CD4-positive, alpha-beta T cell treated with Interleukin-2 at 100 ng/mL for 4 hours (primary cell): Measurements from ENCODE around the gene PPP1R13B.

ENCODE experiments used
- DNase-seq: peaks from one replicate; pipeline ENCODE4 v3.0.0-alpha.2; 2020; ENCODE audit warnings: low spot score

Gene PPP1R13B

DNA sequence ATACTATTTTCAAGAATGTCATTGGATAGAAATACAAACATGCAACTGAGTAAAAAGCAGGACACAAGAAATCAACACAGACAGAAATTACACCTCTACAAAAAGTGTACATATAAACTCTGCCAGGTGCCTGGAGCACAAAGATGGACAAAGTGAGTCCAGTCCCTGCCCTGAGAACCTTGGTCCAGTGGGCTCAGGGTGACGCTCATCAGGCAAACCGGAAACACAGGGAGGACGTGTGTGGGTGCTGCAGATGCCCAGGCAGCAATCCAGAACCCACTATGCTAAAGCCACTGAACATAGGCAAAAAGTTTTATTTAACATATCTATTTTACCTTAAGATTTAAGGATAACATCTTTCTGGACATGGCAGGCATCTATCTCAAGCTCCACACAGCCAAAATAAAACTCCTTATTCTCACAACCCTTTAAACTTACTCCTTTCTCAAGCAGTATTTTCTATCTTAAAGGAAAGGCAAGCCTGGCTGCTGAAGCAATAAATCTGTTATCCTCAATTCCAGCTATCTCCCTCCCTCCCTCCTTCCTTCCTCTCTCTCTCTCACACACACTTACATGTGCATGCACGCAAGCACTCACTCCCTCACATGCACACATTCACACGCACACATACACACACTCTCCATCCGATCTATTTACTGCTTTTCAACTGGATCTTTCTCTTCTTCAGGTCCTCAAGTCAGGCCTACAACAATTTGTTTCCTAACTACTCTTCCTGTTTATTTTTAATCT, 10.2 kb downstream of the PPP1R13B start:
- no peak for DNase-seq

DNA sequence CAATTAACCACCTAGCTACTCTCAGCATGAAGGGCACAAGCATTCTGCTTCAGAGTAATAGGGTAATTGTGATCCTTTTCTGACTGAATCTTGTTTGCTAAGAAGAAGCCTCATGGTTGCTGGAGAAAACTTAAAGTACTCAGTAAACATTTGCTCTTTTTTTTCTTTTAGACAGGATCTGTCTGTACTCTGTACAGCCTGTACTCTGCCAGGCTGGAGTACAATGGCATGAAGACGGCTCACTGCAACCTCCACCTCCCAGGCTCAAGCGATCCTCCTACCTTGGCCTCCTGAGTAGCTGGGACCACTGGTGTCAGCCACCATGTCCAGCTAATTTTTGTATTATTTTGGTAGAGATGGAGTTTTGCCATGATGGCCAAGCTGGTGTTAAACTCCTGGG, 12.4 kb downstream of the PPP1R13B start:
- no peak for DNase-seq

DNA sequence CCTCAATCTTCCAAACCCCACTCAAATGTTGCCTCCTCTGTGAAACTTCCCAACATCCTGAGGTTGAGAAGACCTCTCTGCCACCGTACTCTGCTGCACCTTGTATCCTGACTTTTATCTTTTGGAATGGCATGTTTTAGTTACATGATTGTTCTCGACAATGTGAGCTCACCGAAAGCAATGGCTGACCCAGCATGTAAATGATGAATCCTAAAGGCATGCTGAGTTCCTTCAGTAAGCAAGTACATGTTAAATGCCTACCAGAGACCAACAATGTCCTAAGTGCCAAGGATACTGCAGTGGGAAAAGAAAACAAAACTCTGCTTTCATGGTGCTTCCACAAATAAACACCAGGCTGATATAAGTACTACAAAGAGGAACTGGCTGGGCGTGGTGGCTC, 13.7 kb downstream of the PPP1R13B start:
- no peak for DNase-seq

DNA sequence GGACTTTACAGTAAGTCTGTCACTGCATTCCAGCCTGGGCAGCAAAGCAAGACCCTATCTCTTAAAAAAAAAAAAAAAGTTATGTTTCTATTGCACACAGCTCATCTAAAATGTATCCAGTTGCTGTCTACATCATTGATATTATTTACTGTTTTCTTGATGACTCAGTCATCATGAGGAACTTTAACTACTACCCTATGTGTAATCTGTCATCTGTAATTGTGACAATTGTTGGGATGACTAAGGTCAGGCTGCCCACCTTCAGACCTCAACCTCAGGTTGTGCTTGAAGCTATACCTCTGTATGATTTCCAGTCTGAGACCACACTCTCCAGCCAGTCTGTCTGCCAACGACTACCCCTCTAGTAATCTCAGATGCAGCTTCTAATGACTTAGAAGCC, 15.3 kb downstream of the PPP1R13B start:
- no peak for DNase-seq

DNA sequence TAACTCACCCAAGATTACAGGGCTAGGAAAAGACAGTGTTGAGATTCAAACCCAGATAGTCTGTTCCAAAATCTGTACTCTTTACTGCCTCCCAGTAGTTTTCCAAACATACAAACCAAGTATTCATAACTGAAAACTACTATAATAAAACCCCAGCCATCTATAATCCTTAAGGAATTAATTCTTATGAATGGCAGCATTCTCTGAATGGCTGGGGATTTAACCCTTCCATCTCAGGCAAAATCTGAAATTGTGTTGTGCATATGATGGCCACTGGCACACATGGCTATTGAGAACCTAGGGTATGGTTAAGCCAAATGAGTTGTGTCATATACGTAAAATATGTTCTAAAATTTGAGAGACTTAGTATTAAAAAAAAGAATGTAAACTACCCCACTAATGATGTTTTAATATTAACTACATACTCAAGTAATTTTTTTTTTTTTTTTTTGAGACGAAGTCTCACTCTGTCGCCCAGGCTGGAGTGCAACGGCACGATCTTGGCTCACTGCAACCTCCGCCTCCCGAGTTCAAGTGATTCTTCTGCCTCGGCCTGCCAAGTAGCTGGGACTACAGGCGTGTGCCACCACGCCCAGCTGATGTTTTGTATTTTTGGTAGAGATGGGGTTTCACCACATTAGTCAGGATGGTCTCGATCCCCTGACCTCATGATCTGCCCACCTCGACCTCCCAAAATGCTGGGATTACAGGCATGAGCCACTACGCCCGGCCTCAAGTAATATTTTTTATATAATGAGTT, 16.7 kb downstream of the PPP1R13B start:
- DNase-seq = no peak

DNA sequence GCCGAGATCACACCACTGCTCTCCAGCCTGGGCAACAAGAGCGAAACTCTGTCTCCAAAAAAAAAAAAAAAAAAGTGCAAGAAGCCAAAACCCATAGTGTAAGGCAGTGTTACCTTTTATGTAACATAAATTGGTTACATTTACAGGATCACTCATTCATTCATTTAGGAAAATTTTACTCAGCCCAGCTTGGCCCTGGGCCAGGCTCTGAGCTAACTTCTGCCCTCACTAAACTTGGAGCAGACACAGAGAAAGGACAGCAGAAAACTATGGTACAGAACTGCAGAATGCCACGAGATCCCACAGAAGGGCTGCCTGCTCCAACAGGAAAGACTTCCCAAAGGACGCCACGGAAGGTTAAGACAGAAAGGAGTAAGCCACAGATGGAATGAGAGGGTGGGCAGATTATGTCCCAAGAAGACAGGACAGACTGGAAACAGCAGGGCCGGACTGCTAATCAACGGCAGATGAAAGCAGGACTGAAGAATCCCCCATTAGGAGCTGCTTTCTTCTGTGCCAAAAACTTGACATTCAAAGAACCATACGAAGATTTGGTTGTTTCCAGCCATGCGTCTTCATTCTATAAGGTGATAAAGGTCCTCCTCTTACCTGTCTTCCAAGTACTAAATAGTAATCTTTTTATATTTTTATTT, 18.9 kb downstream of the PPP1R13B start:
- DNase-seq = no peak

DNA sequence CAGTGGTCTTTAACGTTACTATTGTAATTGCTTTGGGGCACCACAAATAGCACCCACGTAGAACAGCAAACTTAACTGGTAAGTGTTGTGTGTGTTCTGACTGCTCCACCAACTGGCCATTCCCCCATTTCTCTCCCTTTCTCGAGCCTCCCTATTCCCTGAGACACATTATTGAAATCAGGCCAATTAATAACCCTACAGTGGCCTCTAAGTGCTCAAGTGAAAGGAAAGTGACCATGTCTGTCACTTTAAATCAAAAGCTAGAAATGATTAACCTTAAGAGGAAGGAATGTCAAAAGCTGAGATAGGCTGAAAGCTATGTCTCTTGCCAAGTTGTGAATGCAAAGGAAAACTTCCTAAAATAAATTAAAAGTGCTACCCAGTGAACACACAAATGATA, 22.3 kb downstream of the PPP1R13B start:
- DNase-seq = no peak

DNA sequence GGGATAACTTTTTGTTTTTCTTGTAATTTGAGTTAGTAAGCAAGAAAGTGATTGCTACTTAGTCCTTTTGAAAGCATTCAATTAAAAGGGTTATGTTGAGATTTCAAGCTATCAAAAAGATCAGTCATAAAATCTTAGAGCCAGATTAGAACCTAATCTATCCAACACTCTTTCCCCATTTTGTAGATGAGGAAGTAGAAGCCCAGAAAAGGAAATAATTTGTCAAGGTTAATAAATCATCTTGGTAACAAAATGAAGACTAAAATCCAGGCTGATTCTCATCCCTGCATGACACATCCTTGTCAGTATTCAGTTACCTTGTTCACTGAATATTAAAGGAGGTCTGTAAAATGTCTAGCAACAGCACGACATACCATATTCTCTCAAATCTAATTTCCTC, 26.5 kb downstream of the PPP1R13B start:
- DNase-seq = no peak

DNA sequence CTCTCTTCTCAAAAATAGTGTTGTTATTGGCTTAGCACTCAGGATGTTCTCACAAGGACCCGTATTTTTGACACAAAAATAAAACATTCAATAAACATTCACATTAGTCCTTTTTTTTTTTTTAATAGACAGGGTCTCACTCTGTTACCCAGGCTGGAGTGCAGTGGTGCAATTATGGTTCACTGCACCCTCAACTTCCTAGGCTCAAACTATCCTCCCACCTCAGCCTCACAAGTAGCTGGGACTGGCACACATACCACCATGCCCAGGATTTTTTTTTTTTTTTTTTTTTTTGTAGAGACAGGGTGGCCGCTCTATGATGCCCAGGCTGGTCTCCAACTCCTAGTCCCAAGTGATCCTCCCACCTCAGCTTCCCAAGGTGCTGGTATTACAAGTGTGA, 27.0 kb downstream of the PPP1R13B start:
- no peak for DNase-seq

DNA sequence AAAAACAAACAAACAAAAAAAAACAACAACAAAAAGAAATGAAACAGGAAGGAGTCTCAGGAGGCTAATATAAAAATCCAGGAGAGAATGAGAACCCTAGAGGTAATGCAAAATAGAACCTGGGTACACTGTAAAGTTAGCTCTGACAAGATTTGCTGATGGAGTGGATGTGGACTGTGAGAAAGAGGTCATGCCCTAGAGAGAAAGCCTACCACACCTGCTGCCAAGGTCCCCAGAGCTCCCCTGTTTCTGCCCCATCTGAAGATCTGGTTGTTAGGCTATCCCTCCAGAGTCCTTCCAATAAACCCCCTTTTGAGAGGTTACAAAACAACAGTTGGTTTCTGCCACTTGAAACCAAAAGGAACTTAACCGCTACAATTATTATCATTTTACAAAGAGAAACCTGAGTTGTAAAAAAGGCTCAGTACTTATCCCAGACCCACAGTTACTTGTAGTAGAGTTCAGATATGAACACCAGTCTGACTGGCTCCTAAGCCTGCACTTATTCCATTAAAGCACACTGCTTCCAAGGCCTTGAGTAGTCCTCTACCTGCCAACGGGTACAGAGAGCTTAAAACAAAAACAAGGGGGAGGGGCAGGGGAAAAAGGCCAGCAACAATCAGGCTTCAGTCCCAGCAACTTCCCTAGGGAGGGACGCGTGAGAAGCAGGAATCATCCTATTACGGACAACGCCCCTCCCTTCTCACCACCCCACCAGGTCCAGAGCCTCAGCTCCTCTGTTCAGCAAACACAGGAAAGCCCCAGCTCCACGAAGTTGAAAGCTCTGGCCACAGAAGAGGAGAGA, 27.7 kb downstream of the PPP1R13B start:
- no peak for DNase-seq

DNA sequence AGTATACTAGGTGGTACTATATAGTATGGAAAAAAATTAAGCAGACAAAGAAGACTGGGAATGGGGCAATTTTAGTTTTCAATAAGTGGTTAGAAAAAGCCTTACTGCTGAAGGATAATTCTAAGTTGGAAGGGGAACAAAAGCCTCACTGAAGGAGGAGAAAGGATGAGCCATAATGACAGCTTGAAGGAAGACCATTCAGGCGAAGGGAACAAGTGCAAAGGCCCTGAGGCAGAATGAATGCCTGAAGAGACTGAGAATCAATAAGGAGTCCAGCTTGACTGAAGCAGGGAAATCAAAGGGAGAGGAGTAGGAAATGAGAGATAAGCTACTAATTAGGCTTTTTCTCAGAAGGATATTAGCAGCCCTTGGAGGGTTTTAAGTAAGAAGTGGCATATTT, 28.5 kb downstream of the PPP1R13B start:
- no peak for DNase-seq

DNA sequence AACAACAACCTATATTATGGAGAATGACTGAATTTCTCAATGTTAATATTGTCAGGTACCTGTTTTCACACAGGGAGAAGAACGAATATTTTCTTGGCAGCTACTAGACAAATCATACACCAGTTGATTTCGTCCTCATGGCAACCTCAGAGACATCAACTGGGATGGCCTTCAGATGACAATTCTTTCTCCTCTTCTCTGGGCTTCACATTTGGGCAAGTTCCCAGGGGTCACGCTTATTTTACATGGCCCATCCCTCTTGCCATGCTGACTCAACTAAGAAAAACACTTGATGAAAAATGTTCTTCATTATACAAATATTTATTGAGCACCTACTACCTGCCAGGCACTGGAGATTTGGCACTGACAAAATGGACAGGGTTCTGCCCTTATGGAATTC, 29.0 kb downstream of the PPP1R13B start:
- no peak for DNase-seq

DNA sequence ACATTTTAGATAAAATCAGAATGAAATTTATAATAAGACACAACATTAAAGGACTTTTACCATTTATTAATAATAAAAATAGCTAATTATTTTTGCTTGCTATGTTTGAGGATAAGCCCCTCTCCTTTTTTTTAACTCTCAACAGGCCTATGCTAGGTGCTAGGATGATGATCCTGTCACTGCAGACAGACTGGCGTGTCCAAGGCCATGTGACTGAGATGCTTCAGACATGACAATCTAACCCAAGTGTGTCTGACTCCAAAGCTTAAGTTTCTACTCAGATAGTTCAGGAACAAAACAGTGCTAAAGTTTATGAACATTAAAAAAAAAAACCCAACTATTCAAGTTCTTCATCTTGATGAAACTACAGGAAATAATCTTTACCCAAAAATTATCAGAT, 29.8 kb downstream of the PPP1R13B start:
- no peak for DNase-seq

DNA sequence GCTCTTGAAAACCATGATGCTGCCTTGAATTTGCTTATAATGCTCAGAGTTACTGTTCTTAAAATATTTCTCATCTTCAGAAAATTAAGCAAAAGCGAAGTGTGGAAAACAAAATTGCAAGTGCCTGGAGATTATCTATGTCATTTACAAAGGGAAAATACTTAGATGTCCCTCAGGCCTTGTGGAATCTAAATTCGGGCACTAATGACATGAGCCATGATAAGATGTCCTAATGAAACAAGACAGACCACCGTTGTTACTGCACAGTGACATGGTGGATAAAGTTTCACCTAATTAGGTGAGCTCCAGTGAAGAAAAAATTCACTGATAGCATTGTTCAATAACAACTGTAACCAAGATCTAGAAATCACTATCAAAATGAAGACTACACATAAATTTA, 30.4 kb downstream of the PPP1R13B start:
- DNase-seq = no peak

DNA sequence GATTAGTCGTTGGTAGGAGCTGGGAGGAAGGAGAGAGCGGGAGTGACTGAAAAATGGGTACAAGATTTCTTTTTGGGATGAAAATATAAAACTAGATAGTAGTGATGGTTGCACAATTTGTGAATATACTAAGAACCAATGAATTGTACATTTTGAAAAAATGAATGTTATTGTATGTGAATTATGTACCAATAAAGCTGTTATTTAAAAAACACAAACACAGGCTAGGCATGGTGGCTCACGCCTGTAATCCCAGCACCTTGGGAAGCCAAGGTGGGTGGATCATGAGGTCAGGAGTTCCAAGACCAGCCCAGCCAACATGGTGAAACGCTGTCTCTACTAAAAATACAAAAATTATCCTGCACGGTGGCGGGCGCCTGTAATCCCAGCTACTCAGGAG, 32.1 kb downstream of the PPP1R13B start:
- no peak for DNase-seq

DNA sequence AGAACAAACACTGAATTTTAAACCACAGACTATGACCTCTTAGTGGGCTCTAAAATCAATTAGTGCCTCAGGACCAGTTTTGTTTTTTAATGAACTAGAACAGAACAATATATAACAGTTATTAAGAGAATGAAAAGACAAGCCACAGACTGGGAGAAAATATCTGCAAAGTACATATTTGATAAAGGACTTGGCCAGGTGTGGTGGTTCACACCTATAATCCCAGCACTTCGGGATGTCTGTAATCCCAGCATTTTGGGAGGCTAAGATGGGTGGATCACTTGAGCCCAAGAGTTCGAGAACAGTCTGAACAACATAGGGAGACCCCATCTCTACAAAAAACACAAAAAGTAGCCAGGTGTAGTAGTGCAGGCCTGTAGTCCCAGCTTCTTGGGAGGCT, 36.2 kb downstream of the PPP1R13B start:
- DNase-seq = no peak

DNA sequence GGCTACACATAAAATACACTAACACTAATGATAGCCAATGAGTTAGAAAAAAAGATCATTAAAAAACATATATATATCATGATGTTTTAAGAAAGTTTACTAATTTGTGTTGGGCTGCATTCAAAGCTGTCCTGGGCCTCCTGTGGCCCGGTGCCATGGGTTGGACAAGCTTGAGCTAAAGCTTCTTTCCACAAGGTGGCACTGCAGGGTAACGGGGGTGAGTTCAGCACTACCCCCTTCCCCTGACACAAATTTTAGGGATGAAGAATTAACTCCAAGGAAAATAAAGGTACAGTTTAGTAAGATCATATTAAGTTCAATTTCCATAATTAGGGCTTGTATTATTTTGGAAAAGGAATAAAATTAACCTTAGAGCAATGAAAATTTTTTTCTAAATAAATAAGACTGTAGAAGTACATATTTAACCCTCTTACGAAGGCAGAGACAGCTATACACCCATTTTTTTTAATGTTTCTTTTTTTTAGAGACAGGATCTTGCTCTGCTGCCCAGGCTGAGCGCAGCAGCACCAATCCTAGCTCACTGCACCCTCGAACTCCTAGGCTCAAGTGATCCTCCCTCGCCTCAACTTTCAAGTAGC, 38.9 kb downstream of the PPP1R13B start:
- peak; percentile 70 for DNase-seq

DNA sequence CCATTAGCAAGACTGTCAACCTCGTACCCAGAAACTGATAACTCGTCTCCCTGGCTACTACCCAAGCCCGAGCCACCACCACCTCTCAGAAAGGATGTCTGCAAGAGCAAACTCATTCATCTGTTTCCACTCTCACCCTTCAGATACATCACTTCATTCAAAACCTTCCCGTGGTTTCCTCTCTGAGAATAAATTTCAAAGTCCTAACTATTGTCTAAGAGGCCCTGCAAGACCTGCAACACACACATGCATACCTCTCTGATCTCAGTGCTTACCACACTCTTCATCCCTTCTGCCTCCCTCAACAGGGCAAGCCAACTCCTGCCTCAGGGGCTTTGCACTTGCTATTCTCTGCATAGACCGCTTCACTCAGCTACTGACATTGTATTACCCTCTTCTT, 40.6 kb downstream of the PPP1R13B start:
- DNase-seq = no peak

DNA sequence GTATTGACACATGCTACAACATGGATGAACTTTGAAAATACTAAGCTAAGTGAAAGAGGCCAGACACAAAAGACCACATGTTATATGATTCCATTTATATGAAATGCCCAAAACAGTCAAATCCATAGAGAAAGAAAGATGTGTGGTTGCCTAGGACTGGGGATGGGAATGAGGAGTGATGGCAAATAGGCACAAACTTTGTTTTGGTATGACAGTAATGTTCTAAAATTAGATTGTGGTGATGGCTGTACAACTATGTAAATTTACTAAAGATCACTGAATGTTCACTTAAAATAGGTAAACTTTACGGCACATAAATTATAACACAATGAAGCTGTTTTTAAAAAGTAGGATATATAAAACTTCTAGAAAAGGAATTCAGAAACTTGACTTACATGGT, 41.7 kb downstream of the PPP1R13B start:
- no peak for DNase-seq

DNA sequence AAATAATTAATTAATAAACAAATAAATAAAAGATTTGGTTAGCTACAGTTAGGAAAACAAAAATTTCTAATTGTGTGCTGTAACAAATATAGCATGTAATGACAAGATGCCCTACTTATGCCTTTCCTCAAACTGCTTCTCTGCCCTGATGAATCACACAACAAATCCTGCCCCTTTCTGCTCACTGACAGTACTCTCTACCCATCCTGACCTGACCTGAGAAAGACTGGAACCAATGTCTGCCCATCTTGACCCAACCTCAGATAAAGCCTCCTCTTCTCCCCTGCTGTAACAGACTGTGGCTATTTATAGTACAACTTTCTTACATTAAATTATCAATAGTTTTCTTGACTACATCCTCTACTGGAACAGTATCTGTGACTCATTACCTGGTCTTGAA, 43.7 kb downstream of the PPP1R13B start:
- no peak for DNase-seq

DNA sequence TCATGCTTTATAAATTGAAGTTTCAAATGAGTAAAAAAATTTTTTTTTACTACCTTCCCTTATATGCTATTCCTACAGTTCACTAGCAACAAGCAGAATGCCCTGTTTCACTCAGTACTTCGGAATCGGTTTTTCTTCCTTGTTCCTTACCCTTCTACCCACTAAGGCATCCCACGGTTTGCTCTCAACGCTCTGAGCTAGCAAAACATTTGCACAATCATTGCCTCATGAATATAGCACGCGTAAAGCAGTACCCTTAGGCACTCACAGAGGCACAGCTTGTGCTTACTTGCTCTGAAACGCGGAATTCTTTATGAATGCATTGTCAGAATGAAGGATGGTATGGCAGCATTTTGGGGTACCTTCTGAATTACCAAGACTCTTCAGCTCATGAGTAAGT, 45.0 kb downstream of the PPP1R13B start:
- DNase-seq = no peak

DNA sequence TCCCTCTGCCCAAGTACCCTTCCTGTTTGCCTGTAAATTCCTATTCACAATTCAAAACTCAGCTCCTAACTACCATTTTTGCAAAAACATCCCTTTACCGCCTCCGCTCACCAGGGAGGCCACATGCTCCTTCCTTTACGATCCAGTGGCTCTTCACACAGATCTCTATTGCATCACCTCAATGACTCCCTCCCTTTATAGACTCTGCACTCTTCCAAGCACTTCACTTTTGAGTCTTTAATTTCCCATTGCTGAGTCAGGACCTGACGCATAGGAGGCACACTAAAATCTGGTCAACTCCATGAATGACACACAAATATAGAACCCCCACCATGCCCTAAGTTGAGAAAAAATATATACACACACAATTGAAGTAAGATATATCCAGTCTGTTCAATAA, 45.9 kb downstream of the PPP1R13B start:
- no peak for DNase-seq
